H1 (cell line): ENCODE data around the gene DBET.
"Not testable (repeated sequence)": the region's sequence is repeated elsewhere in the genome, so short reads cannot be mapped to it uniquely, and the experiment has no call there.

Experiments
- CTCF ChIP-seq, 3 experiments: IDR thresholded peaks; 1 replicate in 2 of 3; 2 replicates in 1 of 3; pipeline versions ENCODE4 v1.5.1 to v1.6.1; 2011; ENCODE audit warnings: low read length in 3 of 3, mild to moderate bottlenecking in 3 of 3, inconsistent platforms in 2 of 3, low read depth in 1 of 3, moderate library complexity in 1 of 3; ENCODE audit not compliant: insufficient read depth in 1 of 3; ENCODE audit errors: control extremely low read depth in 1 of 3
- POLR2A ChIP-seq, 2 experiments: IDR thresholded peaks; 1 replicate in 1 of 2; 2 replicates in 1 of 2; pipeline ENCODE4 v1.6.1; 2011; ENCODE audit warnings: low read depth in 2 of 2, low read length in 2 of 2, mild to moderate bottlenecking in 2 of 2; ENCODE audit errors: control extremely low read depth in 1 of 2
- YY1 ChIP-seq: IDR thresholded peaks from 2 replicates; pipeline ENCODE4 v1.6.1; 2011; ENCODE audit warnings: low read depth, mild to moderate bottlenecking, low read length

- TF ChIP-seq POLR2A (IDR thresholded peaks at IDR 0.05; ENCODE audit: control extremely low read depth in 1 of 2, low read depth in 2 of 2, low read length in 2 of 2); CTCF (IDR thresholded peaks at IDR 0.05; ENCODE audit: control extremely low read depth in 1 of 3, insufficient read depth in 1 of 3, low read depth in 1 of 3, low read length in 3 of 3); YY1: not testable (repeated sequence)
These were observed 37.2 kb downstream of the DBET start for GRCh38 chr4:190101525-190101924.
